ENCODE results near the gene KCNQ1.

DNA sequence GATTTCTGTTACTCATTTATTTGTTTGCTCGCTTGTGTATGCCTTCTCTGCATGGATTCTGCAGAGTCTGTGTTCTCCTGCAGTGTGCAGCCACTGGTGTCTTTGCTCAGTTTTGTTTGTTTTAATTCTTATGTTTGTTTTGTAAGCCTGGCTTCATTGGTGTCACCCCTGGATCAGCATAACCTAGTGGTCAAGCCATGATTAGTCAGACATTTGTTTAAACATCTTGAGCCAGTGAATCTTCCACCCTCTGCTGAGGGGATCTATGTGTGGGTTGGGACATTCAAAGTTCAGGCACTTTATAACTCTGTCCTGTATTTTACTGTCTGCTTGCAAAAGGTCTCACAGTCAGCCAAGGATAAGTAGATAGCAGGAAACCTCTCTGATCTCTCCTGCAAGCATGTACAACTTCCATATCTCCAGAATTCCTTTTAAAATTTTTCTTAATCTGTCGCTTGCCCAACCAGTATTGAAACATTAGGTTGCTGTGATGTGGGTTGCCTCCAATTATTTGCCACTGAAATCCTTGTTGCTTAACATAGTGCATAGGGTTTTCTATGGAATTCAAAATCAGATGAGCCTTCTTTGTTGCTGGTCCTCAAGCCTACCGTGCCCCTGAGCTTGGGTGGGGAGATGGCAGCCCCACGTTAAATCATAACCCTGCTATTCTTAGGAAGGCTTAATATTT is 168.2 kb downstream of the KCNQ1 start:
- TF ChIP-seq CTCF (conservative IDR thresholded peaks at IDR 0.05; ENCODE audit: low read length), result no peak
- TF ChIP-seq EZH2phosphoT487 (IDR thresholded peaks at IDR 0.05; ENCODE audit: borderline replicate concordance), result no peak

Measured in Loucy (cell line).